ENCODE data around the gene ZNF470. TPM values are rescaled to one million over a fixed set of nuclear protein-coding genes. Genes with fewer than 3 reads are reported as not detected.

The ZNF470 gene
- total RNA-seq, 1 experiment from 2014 or later = 0.43 TPM

GRCh38 chr19:56637976-56638555 lies 70.8 kb downstream of the ZNF470 start:
- H3K4me3 ChIP-seq (ENCODE audit: low read depth, low read length) = no peak overlapping the region
- H3K27me3 Mint-ChIP-seq (ENCODE audit: insufficient read depth, unreplicated experiment) = no peaks in the 10 kb centered on the region
- POLR2A ChIA-PET = no interaction called here
- peaks cover 5% of the 10 kb centered on the region for H3K36me3 Mint-ChIP-seq (ENCODE audit: insufficient read depth, unreplicated experiment)
- CTCF ChIA-PET = no interaction called here
- H3K4me1 ChIP-seq = no peaks in the 10 kb centered on the region
- H3K4me1 Mint-ChIP-seq (ENCODE audit: low read depth, unreplicated experiment) = no peaks in the 10 kb centered on the region
- peak; percentile 76 to 81 for DNase-seq
- no peaks in the 10 kb centered on the region for H3K36me3 ChIP-seq (ENCODE audit: control insufficient read depth, insufficient read depth, low read length)
- peaks cover 52% of the 10 kb centered on the region for H3K9me3 Mint-ChIP-seq (ENCODE audit: unreplicated experiment)
- intact Hi-C loops (cut with micrococcal nuclease; ENCODE audit: unreplicated experiment) = no loop called here
- no peak for TF ChIP-seq CTCF (IDR thresholded peaks at IDR 0.05; ENCODE audit: insufficient read depth in 1 of 2, low read depth in 1 of 2, low read length in 1 of 2, severe bottlenecking in 1 of 2, unreplicated experiment in 1 of 2)
- peaks cover 28% of the 10 kb centered on the region for H3K9me3 ChIP-seq
- no peak overlapping the region for H3K27ac Mint-ChIP-seq (ENCODE audit: unreplicated experiment)
- H3K27me3 ChIP-seq (replicated peaks; ENCODE audit: control insufficient read depth, insufficient read depth, low read length) = no peaks in the 10 kb centered on the region
- BruUV-seq (replicated peaks) = no TSS peak
- no peak overlapping the region for H3K4me3 Mint-ChIP-seq (ENCODE audit: unreplicated experiment)

Other genes with a start within 250 kb of the ZNF470 start
- not detected in 2 replicates for gene ZNF582, start 173.9 kb upstream of the ZNF470 start, total RNA-seq (2022)
- gene ZNF583, start 163.1 kb upstream of the ZNF470 start, total RNA-seq (2022) = not detected in 2 replicates
- gene ZNF667, start 90.1 kb upstream of the ZNF470 start, total RNA-seq (2022) = not detected in 2 replicates
- not detected in 2 replicates for gene ZNF471, start 59.6 kb upstream of the ZNF470 start, total RNA-seq (2022)
- gene ZFP28, start 28.5 kb upstream of the ZNF470 start, total RNA-seq (2022) = not detected in 2 replicates
- gene ZNF71, start 27.8 kb downstream of the ZNF470 start, total RNA-seq (2022) = 1.1 and 1.5 TPM in 2 replicates
- not detected in 2 replicates for gene SMIM17, start 75.7 kb downstream of the ZNF470 start, total RNA-seq (2022)
- not detected in 2 replicates for gene ZNF835, start 104.3 kb downstream of the ZNF470 start, total RNA-seq (2022)

Data from Caco-2 (cell line).